ENCODE results near the gene GDF9.
A peak's percentile ranks its signal among the peaks of the same experiment; 100 is the strongest.
"Not testable (repeated sequence)": the region's sequence is repeated elsewhere in the genome, so short reads cannot be mapped to it uniquely, and the experiment has no call there.

The GDF9 gene

GRCh38 chr5:132871459-132872284 lies 5.4 kb upstream of the GDF9 start:
- DNase-seq: no peak

- no peak for DNase-seq
These were observed 4.5 kb upstream of the GDF9 start for GRCh38 chr5:132870801-132871200.

GRCh38 chr5:132868754-132869153 lies 2.5 kb upstream of the GDF9 start:
- DNase-seq: no peak

GRCh38 chr5:132867046-132867451 lies 780 bp upstream of the GDF9 start:
- DNase-seq: no peak

GRCh38 chr5:132865668-132866341 lies 464 bp downstream of the GDF9 start:
- DNase-seq: no peak

GRCh38 chr5:132860742-132861141 lies 5.5 kb downstream of the GDF9 start:
- no peak for DNase-seq

GRCh38 chr5:132859889-132860437 lies 6.3 kb downstream of the GDF9 start:
- DNase-seq: no peak

- DNase-seq: no peak
These were observed 10.3 kb downstream of the GDF9 start for GRCh38 chr5:132856011-132856410.

- not testable (repeated sequence) for DNase-seq
These were observed 11.3 kb downstream of the GDF9 start for GRCh38 chr5:132854992-132855391.

GRCh38 chr5:132854301-132854700 lies 12.0 kb downstream of the GDF9 start:
- DNase-seq: no peak

GRCh38 chr5:132853790-132854189 lies 12.5 kb downstream of the GDF9 start:
- peak; percentile 21 for DNase-seq

GRCh38 chr5:132853323-132853722 lies 12.9 kb downstream of the GDF9 start:
- DNase-seq: no peak

- DNase-seq: no peak
These were observed 16.2 kb downstream of the GDF9 start for GRCh38 chr5:132850066-132850465.

- DNase-seq: no peak
These were observed 16.9 kb downstream of the GDF9 start for GRCh38 chr5:132849347-132849746.

- DNase-seq: no peak
These were observed 18.0 kb downstream of the GDF9 start for GRCh38 chr5:132848270-132848669.

GRCh38 chr5:132841305-132841704 lies 25.0 kb downstream of the GDF9 start:
- no peak for DNase-seq

- no peak for DNase-seq
These were observed 25.4 kb downstream of the GDF9 start for GRCh38 chr5:132840896-132841295.

GRCh38 chr5:132840313-132840712 lies 26.0 kb downstream of the GDF9 start:
- no peak for DNase-seq

GRCh38 chr5:132839426-132840301 lies 26.6 kb downstream of the GDF9 start:
- no peak for DNase-seq

GRCh38 chr5:132838516-132839282 lies 27.6 kb downstream of the GDF9 start:
- DNase-seq: no peak

- no peak for DNase-seq
These were observed 28.4 kb downstream of the GDF9 start for GRCh38 chr5:132837868-132838267.

- no peak for DNase-seq
These were observed 29.4 kb downstream of the GDF9 start for GRCh38 chr5:132836852-132837251.

All from NCI-H2029 treated with DMSO at 0.1 percent for 48 hours (cell line).